HT1080 (cell line): ENCODE results near the gene SH3RF3. TPM values are rescaled to one million over a fixed set of nuclear protein-coding genes. Genes with fewer than 3 reads are reported as not detected.

Experiments used
- DNase-seq: peaks from one replicate; pipeline ENCODE4 v3.0.0-alpha.2; 2015; ENCODE audit warnings: low read depth
- total RNA-seq: library from RNA; depleted of rRNA; stranded (reverse); fragments of >200 nt; shearing (Covaris generic); gene quantifications from 2 replicates; pipeline ENCODE4 v1.2.3, GENCODE V29; 2014

Gene SH3RF3
- total RNA-seq, 1 experiment from 2014 or later: 5.0 TPM

GRCh38 chr2:109512076-109512475 is 383.1 kb downstream of the SH3RF3 start:
- DNase-seq: no peak

GRCh38 chr2:109513230-109513629 is 384.2 kb downstream of the SH3RF3 start:
- no peak for DNase-seq

- DNase-seq: peak; percentile 64
Measured at GRCh38 chr2:109513749-109514588, 385.0 kb downstream of the SH3RF3 start.

- DNase-seq: no peak
Measured at GRCh38 chr2:109514857-109515256, 385.9 kb downstream of the SH3RF3 start.

GRCh38 chr2:109516445-109517117 is 387.6 kb downstream of the SH3RF3 start:
- DNase-seq: peak; percentile 58

- DNase-seq: no peak
Measured at GRCh38 chr2:109517118-109517889, 388.3 kb downstream of the SH3RF3 start.

GRCh38 chr2:109519513-109519912 is 390.5 kb downstream of the SH3RF3 start:
- DNase-seq: no peak

GRCh38 chr2:109521233-109522062 is 392.4 kb downstream of the SH3RF3 start:
- no peak for DNase-seq

- DNase-seq: no peak
Measured at GRCh38 chr2:109522063-109522374, 393.0 kb downstream of the SH3RF3 start.

GRCh38 chr2:109523121-109523520 is 394.1 kb downstream of the SH3RF3 start:
- DNase-seq: no peak

- DNase-seq: no peak
Measured at GRCh38 chr2:109523536-109524361, 394.7 kb downstream of the SH3RF3 start.

GRCh38 chr2:109525836-109526235 is 396.8 kb downstream of the SH3RF3 start:
- no peak for DNase-seq

- DNase-seq: no peak
Measured at GRCh38 chr2:109526442-109526970, 397.5 kb downstream of the SH3RF3 start.

- DNase-seq: no peak
Measured at GRCh38 chr2:109527079-109527478, 398.1 kb downstream of the SH3RF3 start.

- no peak for DNase-seq
Measured at GRCh38 chr2:109527846-109528705, 399.1 kb downstream of the SH3RF3 start.

- DNase-seq: no peak
Measured at GRCh38 chr2:109528811-109529501, 400.0 kb downstream of the SH3RF3 start.

- no peak for DNase-seq
Measured at GRCh38 chr2:109529532-109530449, 400.8 kb downstream of the SH3RF3 start.
